ENCODE results near the gene RPL29.
A peak's percentile ranks its signal among the peaks of the same experiment; 100 is the strongest.

Gene RPL29

DNA sequence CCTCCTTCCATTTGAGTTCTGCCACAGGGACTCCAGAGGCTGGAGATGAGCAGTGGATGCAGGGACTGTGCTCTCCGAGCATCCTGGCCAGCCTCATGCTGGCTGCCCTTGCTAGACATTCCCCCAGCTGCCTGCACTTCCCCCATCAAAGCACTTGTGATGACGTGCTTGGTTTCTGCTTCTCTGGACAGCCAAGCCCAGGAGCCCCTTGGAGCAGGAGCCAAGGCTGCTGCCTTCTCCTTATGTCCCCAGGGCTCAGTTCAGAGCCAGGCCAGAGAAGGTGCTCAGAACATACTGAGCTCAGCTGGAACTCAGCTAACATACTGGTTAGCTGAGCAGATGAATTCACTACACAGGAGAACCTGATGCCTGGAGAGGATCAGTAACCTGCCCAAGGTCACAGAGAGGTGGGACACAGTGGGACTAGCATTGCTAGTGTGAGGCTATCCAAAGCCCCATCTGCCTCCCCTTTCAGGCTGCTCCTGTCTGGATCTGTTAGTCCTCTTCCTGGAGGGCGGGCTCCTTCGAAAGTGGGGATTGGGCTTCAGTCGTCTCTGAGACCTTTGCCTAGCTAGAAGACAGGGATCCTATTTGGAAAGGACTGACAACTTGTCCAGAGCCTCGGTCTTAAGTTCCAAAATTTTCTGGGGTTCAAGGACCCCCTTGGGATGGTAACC is 32.7 kb downstream of the RPL29 start:
- no peak for DNase-seq

DNA sequence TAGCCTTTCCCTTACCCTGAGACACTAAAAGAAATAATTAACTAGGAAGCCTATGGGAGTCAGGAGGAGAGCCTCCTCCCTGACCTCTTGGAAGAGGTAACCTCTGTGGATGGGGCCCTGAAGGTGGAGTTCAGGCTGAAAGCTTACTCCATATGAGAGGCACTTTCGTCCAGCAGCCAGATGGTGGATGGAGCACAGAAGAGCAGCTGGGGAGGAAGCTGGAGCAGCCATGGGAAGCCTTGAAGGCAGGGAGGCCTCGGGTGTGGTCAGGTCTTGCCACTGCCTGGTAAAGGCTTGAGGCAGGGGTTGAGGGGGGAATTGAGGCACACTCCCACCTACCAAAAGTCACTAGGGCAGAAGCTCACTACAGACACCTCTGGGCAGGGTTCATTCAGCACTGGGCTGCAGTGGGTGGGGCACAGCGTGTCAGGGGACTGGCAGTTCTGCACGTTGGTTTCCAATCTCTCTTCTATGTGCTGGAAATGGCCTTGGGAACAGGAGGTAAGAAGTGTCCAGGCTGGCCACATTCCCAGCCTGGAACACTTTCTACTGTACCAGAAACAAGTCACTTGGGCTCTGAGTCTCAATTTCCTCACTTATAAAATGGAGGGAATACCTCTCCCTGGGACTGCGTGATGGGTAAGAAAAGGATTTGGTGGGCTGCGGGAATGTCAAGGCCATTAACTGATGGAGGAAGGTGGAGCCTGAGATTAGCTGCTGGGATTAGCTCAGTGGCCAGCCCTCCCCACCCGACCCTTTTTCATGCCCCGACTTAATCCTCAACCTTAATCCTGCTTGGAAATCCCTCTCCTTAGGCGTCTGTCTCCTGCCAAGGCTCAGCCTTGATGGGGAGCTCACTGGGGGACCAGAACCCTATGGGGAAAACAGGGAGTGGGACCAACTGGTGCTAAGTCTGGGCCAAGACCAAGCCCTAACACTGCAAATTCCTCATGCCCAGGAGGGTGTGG is 33.8 kb downstream of the RPL29 start:
- no peak for DNase-seq

DNA sequence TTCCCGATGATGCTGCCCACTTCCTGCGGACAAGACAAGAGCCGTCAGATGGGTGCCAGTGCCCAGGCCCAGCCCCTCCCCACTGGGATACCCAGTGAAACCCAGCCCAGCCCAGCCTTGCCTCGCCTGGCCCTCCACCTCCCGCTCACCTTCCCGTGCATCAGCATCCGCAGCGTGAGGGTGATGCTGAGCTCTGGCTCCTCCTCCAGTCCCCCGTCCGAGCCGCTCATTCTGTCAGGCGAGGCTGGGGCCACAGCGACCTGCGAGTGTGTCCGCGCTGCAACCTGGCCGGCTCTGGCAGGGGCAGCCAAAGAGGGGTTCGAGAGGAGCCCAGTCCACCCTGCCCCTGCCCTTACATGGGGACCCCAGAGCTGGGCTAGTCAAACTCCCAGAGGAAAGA is 34.7 kb downstream of the RPL29 start:
- no peak for DNase-seq

DNA sequence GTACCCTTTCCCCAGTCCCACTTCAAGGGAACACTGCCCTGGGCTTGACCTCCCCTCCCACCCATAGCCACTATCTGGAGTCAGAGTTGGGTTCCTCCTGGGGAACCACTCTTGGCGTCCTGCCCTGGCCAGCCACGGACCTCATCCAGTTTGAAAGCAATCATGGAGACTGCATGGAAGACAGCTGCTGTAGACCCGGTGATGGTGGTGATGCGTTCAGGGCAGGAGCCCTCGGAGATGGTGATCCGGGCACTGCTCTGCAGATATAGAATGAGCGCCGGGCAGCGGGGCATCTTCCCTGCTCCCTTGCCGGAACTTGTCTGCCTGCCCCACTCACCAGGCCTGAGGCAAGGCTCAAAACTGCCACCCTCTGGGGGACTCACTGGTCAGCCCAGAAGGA is 35.3 kb downstream of the RPL29 start:
- DNase-seq: no peak

DNA sequence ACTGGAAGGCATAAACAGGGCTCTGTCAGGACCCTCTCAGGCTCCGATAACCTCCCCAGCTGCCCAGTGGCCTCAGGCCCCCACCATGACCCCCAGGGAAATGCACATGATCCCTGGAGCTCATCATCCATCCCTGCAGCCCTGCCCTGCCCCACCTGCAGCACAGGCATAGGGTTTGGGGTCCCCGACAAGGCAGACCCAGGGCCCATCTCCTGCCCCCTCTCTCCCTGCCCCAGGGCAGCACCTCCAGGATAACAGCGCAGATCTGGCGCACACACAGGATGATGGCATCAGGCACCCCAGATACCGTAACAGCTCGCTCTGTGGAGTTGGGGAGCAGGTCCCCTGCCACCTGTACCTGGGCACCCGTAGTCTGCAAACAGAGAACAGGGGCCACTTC is 36.0 kb downstream of the RPL29 start:
- no peak for DNase-seq

DNA sequence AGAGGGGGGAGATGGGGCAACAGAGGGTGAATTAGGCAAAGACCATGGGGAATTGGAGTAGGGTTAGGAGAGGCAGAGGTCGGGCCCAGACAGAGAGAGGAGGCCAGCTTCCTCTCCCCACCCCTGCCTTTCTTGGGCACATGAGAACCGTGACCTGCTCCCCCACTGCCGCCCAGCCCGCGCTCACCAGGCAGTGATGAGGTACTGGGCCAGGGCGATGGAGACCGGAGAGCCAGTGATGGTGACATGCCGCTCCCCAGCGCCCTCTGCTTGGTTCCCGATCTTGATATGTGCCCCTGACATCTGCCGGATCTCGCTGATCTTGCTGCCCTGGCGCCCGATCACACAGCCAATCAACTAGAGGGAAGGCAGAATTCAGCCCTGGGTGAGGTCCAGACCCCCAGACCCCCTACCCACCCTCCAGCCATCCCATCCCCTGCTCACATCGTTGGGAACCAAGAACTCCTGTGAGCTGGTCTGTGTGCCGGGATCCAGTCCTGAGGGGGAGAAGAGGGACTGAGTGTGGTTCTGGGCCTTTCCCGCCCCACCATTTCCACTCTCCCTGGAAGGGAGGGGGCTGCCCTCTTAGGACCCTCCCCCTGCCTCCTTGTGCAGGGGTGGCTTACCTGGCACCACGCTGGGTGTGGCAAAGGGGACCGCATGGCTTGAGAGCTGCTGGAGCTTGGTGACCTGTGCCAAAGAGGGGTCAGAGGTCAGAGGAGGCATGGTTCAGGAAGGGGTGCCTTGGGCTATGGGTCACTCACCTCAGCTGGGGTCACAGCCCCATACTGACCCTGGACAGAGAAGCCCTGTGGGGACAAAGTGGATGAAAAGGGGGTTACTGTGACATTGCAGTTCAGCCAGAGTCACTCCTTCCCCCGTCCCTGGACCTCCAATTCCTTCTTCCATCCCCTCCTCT is 36.8 kb downstream of the RPL29 start:
- DNase-seq: no peak

DNA sequence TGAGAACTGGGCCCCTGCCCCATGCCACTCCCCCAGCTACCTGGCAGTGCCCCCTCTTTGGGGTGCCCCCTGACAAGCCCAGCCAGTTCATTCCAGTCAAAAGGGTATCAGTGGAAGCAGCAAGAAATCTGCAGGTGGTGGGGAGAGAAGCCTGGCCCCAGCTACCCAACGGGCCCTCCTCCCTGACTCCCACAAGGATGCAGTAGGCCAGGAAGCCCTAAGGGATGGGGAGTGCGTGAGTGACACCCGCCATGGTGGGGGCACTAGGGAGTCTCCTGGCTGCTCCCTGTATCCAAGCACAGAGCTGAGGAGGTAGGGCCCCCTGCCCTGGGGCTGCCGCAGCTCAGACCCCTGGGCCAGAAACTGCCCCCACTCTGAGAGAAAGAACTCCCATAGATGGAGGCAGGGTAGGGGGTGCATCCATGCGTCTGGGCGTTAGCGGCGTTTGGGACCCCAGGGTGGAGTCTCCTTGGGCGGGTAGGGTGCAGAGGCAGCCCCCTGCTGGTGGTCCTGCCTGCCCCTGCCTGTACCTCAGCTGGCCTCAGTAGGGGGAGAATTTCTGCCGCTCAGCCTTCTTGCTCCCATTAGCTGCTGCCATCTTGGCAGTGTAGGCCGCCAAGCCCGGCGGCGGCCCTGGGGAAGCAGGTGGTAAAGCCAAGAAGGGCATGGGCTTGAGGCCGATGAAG is 38.0 kb downstream of the RPL29 start:
- no peak for DNase-seq

DNA sequence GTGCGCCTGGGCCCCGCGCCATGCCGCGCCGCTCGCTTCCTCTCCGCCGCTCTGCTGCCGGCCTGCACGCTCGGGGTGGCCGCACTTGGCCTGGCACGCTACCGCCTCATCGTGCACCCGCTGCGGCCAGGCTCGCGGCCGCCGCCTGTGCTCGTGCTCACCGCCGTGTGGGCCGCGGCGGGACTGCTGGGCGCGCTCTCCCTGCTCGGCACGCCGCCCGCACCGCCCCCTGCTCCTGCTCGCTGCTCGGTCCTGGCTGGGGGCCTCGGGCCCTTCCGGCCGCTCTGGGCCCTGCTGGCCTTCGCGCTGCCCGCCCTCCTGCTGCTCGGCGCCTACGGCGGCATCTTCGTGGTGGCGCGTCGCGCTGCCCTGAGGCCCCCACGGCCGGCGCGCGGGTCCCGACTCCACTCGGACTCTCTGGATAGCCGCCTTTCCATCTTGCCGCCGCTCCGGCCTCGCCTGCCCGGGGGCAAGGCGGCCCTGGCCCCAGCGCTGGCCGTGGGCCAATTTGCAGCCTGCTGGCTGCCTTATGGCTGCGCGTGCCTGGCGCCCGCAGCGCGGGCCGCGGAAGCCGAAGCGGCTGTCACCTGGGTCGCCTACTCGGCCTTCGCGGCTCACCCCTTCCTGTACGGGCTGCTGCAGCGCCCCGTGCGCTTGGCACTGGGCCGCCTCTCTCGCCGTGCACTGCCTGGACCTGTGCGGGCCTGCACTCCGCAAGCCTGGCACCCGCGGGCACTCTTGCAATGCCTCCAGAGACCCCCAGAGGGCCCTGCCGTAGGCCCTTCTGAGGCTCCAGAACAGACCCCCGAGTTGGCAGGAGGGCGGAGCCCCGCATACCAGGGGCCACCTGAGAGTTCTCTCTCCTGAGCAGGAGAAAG is 39.6 kb downstream of the RPL29 start:
- DNase-seq: peak; percentile 39 to 73 (median 54)

DNA sequence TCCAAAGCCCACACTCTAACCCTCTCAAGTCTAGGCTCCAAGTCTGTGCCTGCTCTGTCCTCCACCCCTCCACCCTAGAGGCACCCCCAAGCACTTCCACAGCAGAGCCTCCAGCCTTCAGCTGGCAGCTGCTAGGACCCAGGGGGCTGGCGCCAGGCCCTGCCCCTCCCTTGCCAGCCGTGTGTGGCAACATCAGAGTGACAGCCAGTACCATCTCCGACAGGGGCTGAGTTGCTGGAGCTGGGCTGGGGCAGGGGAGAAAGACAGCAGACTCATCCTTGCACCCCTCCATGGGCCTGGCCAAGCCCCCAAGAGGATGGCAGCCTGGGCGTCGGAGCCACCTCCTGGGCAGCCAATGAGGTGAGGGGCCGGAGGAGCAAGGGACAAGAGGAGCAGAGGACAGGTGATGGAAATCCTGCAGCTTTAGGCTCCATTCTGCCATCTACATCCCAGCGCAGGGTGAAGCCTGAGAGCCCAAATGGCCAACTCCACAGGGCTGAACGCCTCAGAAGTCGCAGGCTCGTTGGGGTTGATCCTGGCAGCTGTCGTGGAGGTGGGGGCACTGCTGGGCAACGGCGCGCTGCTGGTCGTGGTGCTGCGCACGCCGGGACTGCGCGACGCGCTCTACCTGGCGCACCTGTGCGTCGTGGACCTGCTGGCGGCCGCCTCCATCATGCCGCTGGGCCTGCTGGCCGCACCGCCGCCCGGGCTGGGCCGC is 40.4 kb downstream of the RPL29 start, which contains the start of gene GPR62:
Gene GPR62 (plus strand): TSS at position 207 of the 718 bp plus-strand sequence. CDS start 272 bp downstream, at position 479.
- no peak for DNase-seq

DNA sequence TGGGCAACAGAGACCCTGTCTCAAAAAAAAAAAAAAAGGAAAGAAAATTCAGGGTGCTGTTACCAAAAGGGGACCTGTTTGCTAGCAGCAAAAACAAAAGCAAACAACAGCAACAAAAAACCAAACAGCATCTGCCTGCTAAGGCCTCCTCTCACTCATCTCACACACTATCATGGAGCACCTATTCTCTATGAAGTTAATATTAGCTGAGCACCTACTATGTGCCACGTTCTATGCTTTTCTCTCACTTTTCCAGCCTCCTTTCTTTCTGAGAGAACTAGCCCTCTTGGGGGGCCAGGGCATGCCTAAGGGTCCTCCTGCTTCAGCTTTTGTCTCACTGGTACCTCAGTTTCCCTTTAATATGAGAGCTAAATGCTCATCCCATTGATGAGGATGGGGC is 41.0 kb downstream of the RPL29 start:
- no peak for DNase-seq

DNA sequence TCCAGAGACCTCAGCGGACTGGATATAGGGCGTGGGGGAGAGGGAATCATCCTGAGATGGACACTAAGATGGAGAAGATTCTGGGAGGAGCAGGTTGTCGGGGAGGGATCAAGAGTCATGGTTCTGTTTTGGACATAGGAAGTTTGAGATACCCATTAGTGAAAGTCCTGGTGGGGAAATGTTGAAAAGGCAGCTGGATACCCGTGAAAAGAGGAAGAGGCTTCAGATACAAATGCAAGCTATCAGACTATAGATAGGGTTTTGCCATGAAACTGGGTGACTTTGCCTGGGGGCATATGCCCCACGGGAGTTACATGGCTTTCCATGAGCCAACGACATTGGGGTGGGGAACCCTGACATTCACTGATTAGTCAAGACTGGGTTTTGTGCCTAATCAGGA is 41.6 kb downstream of the RPL29 start:
- DNase-seq: peak; percentile 35 to 70 (median 58)

DNA sequence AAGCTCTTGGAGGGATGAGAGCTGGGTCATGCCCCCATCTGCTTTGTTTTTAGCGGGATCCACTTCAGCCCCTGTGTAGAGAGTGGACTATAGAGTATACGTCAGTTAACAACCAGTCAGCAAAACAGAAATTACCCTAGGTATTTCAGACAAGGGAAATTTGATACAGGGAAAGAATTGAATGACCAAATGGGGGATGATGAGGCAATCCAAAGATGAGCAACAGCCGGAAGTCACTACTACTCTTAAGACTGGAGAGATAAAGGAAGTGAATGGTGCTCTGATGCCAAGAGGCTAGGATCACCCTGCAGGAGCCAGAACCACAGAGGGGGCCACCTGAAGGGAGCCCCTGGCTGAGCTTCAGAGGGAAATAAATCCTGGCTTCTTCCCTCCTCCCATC is 42.2 kb downstream of the RPL29 start:
- peak; percentile 61 to 78 (median 71) for DNase-seq

DNA sequence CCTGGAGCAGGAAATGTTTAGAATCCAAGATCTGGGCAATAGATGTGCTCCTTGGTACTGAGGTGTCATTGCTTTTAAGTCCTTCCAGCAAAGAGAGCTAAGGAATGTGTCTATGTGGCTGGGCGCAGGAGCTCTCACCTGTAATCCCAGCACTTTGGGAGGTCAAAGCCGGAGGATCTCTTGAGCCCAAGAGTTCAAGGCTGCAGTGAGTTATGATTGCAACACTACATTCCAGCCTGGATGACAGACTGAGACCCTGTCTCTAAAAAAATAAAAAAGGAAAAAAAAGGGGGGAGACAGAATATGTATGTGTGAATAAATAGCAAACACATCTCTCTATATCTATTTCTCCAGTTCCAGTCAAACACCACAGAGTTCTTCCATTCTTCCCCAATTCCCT is 44.8 kb downstream of the RPL29 start:
- DNase-seq: no peak

DNA sequence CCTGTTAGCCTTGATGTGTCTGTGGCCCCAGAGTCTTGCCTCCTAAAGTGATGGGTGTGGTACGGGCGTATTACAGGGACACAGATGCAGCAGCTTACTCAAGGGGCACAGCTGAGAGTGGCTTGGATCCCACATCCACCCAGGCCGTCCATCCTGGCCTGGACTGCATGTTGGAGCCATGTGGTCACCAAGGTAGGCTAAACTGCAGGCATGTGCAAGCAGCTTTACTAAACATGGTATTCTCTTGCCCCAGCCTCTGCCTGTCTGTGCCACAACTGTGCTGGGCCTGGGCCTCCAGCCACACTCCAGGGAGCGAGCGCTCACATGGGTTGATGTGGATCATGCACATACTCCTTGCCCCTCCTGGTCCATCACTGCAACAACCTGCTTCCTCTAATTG is 46.6 kb downstream of the RPL29 start:
- no peak for DNase-seq

DNA sequence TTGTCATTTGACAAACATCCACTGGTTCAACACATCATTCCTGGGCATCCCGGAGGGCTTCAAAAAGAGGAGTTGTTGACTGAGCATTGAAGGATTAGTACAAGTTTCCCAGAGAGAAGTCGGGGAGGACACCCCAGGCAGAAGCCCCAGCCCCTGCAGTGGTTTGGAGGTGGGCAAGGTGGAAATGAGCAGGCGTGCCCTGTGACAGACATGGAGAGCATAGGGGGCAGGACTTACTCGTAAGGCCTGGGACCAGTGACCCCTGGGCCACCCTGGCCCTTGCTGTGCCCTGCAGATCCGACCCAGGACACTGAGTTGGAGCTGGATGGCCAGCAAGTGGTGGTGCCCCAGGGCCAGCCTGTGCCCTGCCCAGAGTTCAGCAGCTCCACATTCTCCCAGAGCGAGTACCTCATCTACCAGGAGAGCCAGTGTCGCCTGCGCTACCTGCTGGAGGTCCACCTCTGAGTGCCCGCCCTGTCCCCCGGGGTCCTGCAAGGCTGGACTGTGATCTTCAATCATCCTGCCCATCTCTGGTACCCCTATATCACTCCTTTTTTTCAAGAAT is 47.6 kb downstream of the RPL29 start:
- no peak for DNase-seq

DNA sequence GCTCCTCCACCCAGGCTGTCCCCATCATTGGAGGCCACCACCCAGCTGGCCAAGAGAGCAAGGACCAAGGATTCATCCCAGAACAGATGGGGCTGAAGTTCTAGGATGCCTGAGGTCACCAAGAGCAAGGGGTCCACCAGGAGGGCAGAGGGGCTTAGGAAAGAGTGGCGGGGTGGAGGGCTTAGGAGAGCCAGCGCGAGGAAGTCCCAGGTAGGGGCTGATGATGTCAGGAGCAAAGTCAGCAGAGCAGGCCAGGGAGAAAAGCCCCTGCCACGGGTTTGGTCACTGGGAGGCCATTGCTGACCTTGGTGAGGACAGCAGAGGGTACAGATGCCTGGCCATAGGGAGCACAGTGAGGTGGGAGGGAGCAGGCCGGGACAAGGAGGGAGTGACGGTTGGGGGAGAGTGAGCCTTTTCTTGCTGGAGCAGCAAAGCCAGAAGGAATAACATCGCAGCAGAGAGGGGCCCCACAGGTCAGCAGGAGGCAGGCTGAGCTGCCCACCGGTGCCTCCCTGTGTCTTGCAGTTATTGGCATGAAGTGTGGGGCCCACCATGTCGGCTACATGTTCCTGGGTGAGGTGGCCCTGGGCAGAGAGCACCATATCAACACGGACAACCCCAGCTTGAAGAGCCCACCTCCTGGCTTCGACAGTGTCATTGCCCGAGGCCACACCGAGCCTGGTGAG is 48.3 kb downstream of the RPL29 start:
- DNase-seq: no peak

DNA sequence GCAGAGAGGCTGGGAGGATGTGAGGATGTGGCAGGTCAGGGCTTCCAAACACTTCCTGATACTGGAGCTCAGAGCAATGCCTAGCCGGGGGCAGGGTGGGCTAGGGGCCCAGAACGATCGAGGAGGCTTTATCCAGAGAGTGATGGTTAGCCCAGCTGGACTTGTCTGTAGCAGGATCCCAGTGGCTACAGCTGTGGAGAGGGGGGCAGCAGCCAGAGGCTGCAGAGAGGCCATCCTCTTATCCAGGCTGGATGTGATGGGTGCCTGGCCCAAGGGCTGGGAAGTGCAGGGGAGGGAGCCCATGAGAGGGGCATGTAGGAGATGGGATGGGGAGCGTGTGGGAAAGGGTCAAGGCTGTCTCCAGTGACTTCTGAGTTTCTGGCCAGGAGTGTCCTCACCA is 48.9 kb downstream of the RPL29 start:
- DNase-seq: no peak

DNA sequence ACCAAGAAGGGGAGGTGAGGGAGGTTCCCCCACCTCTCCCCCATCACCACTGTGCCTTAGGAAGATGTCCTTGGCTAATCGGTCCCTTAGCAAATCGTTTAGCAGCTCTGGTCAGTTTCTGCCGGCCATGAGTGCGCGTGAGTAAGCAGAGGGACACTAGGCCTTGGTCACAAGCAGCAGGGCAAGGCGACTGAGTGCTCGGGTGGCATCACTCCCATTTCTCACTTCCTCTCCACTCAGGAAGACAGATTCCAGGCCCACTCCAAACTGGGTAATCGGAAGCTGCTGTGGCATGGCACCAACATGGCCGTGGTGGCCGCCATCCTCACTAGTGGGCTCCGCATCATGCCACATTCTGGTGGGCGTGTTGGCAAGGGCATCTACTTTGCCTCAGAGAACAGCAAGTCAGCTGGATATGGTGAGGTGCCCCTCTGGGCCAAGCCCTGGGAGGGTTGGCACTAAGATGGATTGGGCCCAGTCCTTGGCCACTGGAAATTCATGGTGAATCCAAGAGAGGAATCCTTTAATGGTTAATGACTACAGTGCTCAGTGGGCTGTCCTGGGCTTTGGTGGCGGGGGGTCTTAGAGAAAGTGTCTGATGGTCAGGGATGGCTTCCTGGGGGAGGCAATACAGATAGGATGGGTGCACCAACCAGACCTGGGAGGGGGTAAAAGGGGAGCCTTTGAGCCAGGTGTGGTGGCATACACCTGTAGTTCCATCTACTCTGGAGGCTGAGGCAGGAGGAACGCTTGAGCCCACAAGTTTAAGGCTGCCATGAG is 49.6 kb downstream of the RPL29 start:
- DNase-seq: no peak

Data from suppressor macrophage (primary cell).